ENCODE data around the gene HES2. TPM values are rescaled to one million over a fixed set of nuclear protein-coding genes. Genes with fewer than 3 reads are reported as not detected.

HES2 gene
- total and polyA plus RNA-seq, 2 of the 4 experiments (the other 2 are of a cell fraction), result not detected

GRCh38 chr1:6420454-6421042 lies 829 bp upstream of the HES2 start:
- DNase-seq (no peak), ATAC-seq (ENCODE audit: low read depth) (no peak)
- Histone ChIP-seq H3K27ac (ENCODE audit: insufficient read depth, low read length) (no peak overlapping the region), H2BK15ac (ENCODE audit: low read depth, low read length) (no peak overlapping the region), H3K4me1 (ENCODE audit: control insufficient read depth, insufficient read depth, low read length) (no peaks in the 10 kb centered on the region; the same call in 1 of the 2 replicates), H4K5ac (ENCODE audit: low read depth, low read length) (no peak overlapping the region), H4K8ac (ENCODE audit: low read depth in 2 of 2, low read length in 2 of 2) (no peak overlapping the region), H2BK120ac (ENCODE audit: low read depth, low read length) (no peak overlapping the region), H3K4me3 (ENCODE audit: insufficient read depth, low read depth, low read length) (no peak overlapping the region), H2BK5ac (ENCODE audit: low read depth, low read length, poor library complexity, severe bottlenecking) (no peak overlapping the region), H4K20me1 (ENCODE audit: insufficient read depth, low read length) (peaks cover 11% of the 10 kb centered on the region; the same call in 1 of the 2 replicates), H3K18ac (ENCODE audit: low read depth, low read length) (no peak overlapping the region), H3K56ac (ENCODE audit: extremely low read depth, insufficient read depth, low read length) (no peak overlapping the region), H3K9ac (ENCODE audit: low read depth, low read length) (no peak overlapping the region), H3K27me3 (ENCODE audit: control insufficient read depth, insufficient read depth, low read length) (peaks cover 91% of the 10 kb centered on the region), H3K9me3 (ENCODE audit: control insufficient read depth, insufficient read depth, low read length) (no peaks in the 10 kb centered on the region), H3K4ac (ENCODE audit: low read depth, low read length) (no peak overlapping the region), H2AK9ac (replicated peaks; ENCODE audit: low read depth, low read length, poor library complexity) (peak overlapping the region; percentile 28), H2AK5ac (ENCODE audit: low read depth, low read length) (no peak overlapping the region), H3K36me3 (ENCODE audit: control insufficient read depth, insufficient read depth, low read length) (no peaks in the 10 kb centered on the region), H3K23ac (ENCODE audit: low read depth, low read length) (no peak overlapping the region), H2BK20ac (ENCODE audit: low read depth, low read length) (no peak overlapping the region), H4K91ac (ENCODE audit: insufficient read depth, low read depth, low read length) (no peak overlapping the region), H3K9me1 (ENCODE audit: insufficient read depth, low read length) (no peaks in the 10 kb centered on the region), H3K4me2 (ENCODE audit: low read depth, low read length) (no peak overlapping the region; the same call in 1 of the 2 replicates), H3K14ac (replicated peaks; ENCODE audit: low read depth, low read length) (no peak overlapping the region), H2AFZ (replicated peaks; ENCODE audit: low read length, poor library complexity) (peak overlapping the region; percentile 14), H3K79me1 (ENCODE audit: low read depth in 1 of 2, low read length in 2 of 2) (no peaks in the 10 kb centered on the region)
- no peak for TF ChIP-seq BHLHE40 (IDR thresholded peaks at IDR 0.05; ENCODE audit: low read depth, low read length)
- no peak for TF ChIP-seq FOS (IDR thresholded peaks at IDR 0.05; ENCODE audit: low read depth, low read length)
- TF ChIP-seq NFE2L2 (IDR thresholded peaks at IDR 0.05; ENCODE audit: low read depth, low read length), result no peak
- TF ChIP-seq MAZ (IDR thresholded peaks at IDR 0.05; ENCODE audit: borderline replicate concordance, low read depth, low read length), result no peak
- no peak for TF ChIP-seq CTCF (conservative IDR thresholded peaks at IDR 0.05; ENCODE audit: low read depth, low read length)
- TF ChIP-seq RAD21 (IDR thresholded peaks at IDR 0.05; ENCODE audit: low read length), result no peak
- no peak for TF ChIP-seq RCOR1 (IDR thresholded peaks at IDR 0.05; ENCODE audit: insufficient replicate concordance, low read length)
- TF ChIP-seq MXI1 (IDR thresholded peaks at IDR 0.05; ENCODE audit: borderline replicate concordance, low read depth, low read length), result no peak
- no peak for TF ChIP-seq ELK1 (IDR thresholded peaks at IDR 0.05; ENCODE audit: borderline replicate concordance, low read depth, low read length)
- no peak for TF ChIP-seq POLR2A (IDR thresholded peaks at IDR 0.05; ENCODE audit: low read depth, low read length)
- TF ChIP-seq CHD1 (IDR thresholded peaks at IDR 0.05; ENCODE audit: low read depth, low read length), result no peak
- TF ChIP-seq MAFK (IDR thresholded peaks at IDR 0.05; ENCODE audit: low read depth, low read length), result no peak
- TF ChIP-seq RFX5 (IDR thresholded peaks at IDR 0.05; ENCODE audit: low read depth, low read length), result no peak
- TF ChIP-seq USF2 (IDR thresholded peaks at IDR 0.05; ENCODE audit: low read depth, low read length), result no peak
- no peak for TF ChIP-seq CEBPB (IDR thresholded peaks at IDR 0.05; ENCODE audit: low read depth, low read length)
- TF ChIP-seq SMC3 (IDR thresholded peaks at IDR 0.05; ENCODE audit: low read depth, low read length), result no peak
- ChIA-PET POLR2A (ENCODE audit: unreplicated experiment) (no interaction called here), CTCF (interaction anchor here (3.7 kb wide), 1 partner anchor 18 kb away, joined by 13 read pairs; no protein-coding TSS in a partner anchor)
- BruUV-seq (replicated peaks), result no TSS peak
- dilution Hi-C loops (cut with HindIII; ENCODE audit: low sequenced_read_pairs, unreplicated experiment) (no loop called here), intact Hi-C loops (cut with micrococcal nuclease) (no loop called here), in situ Hi-C loops (cut with MboI; ENCODE audit: low sequenced_read_pairs) (no loop called here)
- whole genome bisulfite sequencing, 2 experiments (ENCODE audit: extremely low coverage in 2 of 2, insufficient read length in 1 of 2), result 2% methylated on average over 25 of the region's 44 CpGs; no CpG with 5 or more reads in 1 of the 2 experiments
